ENCODE results near the gene NUP85.
"Not testable (repeated sequence)": the region's sequence is repeated elsewhere in the genome, so short reads cannot be mapped to it uniquely, and the experiment has no call there.

The NUP85 gene

DNA sequence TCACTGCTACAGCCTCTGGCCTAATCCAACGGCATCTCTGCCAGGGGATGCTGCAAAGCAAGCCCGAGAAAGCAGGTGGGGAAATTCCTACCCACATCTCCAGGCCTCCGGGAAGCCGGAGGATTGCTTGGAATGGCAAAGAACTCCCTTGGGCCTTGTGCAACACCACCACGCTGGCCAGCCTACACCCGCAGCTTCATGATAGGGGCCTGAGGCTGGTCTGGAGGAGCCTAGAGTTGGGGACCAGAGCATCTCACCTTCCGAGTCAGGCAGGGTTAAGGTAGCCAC, 35.6 kb downstream of the NUP85 start:
- no peak for DNase-seq (ENCODE audit: low read depth in 2 of 2)

DNA sequence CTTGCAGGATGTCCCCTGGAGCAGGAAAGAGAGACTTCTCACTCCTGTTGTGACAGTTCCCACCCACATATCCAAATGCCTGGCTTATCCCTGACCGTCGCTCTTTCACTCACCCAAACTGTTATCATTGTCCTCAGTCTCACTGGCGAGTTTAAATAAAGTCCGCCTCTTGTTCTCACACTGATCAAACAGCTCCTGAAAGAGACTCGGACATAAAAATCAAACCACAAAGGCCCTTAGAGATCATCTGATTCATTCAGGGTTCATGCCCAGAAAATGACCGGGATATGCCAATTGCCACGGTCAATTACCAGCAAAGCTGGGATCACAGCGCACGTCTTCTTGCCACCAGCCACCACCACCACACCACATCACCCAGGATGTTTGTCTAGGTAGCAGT, 36.0 kb downstream of the NUP85 start:
- no peak for DNase-seq (ENCODE audit: low read depth in 2 of 2)

- no peak for DNase-seq (ENCODE audit: low read depth in 2 of 2)
Measured at GRCh38 chr17:75241996-75242460, 36.5 kb downstream of the NUP85 start.

DNA sequence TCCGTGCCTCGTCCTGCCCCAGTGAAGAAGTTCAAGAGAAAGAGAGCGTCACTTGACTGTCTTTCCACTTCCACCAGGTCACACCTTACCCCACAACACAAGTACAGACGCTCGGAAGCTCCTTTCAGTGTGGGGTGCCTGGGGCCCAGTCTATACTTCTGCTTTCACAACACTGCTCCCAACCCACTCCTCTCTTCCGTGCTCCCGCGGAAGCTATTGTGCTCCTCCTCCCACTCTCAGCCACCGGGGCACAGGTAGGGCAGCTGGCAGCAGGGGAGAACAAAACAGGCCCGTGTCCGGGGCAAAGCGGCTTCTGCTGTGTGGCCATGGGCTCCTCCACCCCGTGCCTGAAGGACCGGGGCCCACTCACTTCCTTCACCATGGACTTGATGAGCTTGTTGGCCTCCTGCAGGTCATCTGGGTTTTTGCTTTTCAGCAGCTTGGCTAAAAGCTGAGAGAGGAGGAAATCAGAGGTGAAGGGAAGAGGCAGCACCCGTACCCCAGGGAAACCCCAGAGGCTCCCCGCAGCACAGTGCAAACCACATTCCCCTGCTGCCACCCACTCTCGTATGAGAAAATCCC, 37.1 kb downstream of the NUP85 start:
- DNase-seq (ENCODE audit: low read depth in 2 of 2), result no peak

DNA sequence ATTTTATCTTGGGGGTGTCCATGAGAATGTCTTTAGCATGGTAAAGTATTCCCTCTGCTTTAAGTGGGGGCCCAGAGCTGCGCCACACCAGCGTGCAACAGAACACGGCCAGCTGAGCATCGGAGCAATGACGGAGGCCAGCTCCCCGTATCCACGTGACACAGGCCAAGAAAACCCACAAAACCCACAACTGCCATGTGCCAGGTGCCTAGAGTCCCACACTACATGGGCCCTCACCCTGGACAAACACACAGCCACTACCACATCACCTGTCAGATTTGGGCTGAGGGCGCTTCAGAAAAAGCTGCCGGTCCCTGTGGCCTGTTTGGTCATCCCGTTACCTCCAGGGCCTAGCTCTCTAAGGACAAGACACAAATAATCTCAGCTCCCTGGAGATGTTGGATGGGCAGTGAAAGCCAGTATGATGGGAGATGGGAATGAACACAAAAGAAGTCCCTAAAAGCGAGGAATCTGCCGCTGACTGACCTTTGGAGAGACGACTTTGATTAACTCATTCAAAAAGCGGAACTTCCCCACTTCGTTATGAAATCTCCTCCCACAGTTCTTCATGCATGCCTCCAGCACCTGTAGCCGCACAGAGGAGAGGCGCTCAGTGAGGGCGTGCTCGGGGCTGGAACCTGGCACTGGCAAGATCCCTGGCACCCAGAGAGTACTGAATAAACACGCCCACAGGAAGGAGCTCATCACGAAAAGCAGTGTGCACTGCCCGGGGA, 38.8 kb downstream of the NUP85 start:
- DNase-seq (ENCODE audit: low read depth in 2 of 2), result no peak

- DNase-seq (ENCODE audit: low read depth in 2 of 2), result no peak
Measured at GRCh38 chr17:75245011-75245410, 39.5 kb downstream of the NUP85 start.

GRCh38 chr17:75246404-75246803, 40.9 kb downstream of the NUP85 start:
- no peak for DNase-seq (ENCODE audit: low read depth in 2 of 2)

- no peak for DNase-seq (ENCODE audit: low read depth in 2 of 2)
Measured at GRCh38 chr17:75249564-75249963, 44.1 kb downstream of the NUP85 start.

DNA sequence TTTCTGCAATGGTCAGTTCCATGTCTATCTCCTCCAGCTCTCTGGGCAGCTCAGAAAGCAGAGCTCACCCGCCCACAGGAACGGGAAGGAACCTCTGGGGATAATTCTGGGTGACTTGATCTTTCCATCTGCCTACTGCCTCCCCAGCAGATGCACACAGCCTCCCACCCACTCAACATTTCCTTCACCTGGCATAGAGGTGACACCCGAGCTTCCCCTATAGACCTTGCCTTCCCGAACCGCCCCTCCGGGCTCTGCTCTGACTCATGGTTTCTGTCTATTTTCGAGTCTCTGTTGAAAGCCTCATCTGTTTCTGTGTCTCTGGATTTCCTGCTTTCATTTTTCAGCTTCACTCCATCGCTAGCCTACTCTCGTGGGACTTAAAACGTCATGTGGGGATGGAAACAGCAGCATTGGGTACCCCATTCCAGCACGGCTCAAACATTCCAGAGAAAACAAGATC, 44.6 kb downstream of the NUP85 start:
- DNase-seq (ENCODE audit: low read depth in 2 of 2), result peak; percentile 62 to 66

GRCh38 chr17:75252039-75252816, 46.7 kb downstream of the NUP85 start:
- DNase-seq (ENCODE audit: low read depth in 2 of 2), result no peak

DNA sequence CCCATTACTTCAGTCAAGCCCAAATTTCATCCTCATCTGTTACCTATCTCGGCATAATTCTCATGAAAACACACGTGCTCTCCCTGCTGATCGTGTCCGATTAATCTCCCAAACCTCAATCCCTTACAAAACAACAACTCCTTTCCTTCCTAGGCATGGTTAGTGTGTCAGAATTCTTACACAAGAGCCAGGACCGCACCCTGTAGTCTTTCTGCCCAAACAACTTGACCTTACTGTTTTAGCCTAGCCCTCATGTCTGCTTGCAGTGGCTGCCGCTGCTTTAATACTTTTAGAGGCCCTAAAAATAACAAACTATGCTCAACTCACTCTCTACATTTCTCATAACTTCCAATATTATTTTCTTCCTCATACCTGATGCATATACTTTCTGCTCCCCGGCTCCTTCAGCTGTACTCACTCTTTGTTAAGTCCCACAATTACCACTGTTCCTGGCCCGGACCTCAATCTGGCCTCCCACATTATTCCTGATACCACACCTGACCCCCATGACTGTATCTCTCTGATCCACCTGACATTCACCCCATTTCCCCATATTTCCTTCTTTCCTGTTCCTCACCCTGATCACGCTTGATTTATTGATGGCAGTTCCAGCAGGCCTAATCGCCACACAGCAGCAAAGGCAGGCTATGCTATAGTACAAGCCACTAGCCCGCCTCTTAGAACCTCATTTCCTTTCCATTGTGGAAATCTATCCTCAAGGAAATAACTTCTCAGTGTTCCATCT, 50.6 kb downstream of the NUP85 start:
- DNase-seq (ENCODE audit: low read depth in 2 of 2), result not testable (repeated sequence)

- not testable (repeated sequence) for DNase-seq (ENCODE audit: low read depth in 2 of 2)
Measured at GRCh38 chr17:75257228-75257627, 51.7 kb downstream of the NUP85 start.

DNA sequence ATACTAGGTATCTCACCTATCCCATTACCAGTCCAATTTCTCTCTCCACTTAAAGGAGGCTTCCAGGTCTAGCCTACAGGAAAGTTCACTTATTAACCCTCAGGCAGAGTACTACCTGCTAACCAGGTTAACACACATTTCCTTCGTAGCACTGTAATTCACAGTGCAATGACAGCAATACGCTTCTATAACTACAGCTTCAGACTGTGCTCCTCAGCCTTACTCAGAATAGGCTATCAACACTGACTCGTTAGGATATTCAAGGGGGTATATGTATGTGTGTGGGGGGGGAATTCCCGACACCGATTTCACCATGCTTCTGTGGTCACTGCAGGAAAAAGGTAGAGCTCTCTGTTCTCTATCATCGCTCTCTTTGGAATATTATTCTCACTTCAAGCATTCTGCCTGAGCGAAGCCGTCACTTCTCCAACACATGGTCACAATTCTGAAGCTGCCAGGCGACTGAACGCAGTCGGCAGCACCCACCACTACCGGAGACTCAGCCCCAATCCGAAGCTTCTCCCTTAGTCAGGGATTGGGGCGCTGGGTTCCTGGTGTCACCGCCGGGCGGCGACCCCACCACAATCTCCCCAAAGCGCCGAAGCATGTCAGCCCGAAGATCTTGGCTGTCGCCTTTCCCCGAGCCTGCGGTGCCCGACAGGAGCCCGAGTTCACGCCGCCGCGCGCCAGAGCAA, 55.3 kb downstream of the NUP85 start:
- no peak for DNase-seq (ENCODE audit: low read depth in 2 of 2)

- peak; percentile 88 for DNase-seq (ENCODE audit: low read depth in 2 of 2)
Measured at GRCh38 chr17:75261336-75262111, 56.0 kb downstream of the NUP85 start, which contains the start of the genes GGA3 and MRPS7. Gene GGA3 (minus strand): TSS chr17:75261606. CDS start chr17:75261587, 19 bp downstream. Gene MRPS7 (plus strand): TSS chr17:75261879. CDS start chr17:75261901, 22 bp downstream.

DNA sequence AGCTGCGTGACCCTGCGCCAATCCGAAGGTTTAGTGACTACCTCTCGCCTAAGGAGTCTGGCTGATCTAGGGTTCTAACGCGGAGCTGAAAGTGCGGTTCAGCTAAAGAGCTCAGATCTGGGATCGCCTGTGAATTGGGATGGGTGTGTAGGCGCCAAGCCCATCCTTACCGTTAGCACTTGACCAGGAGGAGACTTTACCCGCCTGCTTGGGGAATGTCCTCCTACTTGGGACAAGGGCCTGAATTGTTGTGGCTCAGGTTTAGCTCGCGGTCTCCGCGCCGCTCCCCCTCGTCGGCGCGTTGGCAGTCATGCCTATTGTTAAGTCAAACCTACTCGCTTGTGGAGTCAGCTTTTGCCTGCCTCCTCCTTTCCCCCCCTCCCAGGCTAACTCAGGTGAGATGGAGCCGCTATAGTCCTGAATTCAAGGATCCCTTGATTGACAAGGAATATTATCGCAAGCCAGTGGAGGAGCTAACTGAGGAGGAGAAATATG, 56.7 kb downstream of the NUP85 start:
- no peak for DNase-seq (ENCODE audit: low read depth in 2 of 2)

DNA sequence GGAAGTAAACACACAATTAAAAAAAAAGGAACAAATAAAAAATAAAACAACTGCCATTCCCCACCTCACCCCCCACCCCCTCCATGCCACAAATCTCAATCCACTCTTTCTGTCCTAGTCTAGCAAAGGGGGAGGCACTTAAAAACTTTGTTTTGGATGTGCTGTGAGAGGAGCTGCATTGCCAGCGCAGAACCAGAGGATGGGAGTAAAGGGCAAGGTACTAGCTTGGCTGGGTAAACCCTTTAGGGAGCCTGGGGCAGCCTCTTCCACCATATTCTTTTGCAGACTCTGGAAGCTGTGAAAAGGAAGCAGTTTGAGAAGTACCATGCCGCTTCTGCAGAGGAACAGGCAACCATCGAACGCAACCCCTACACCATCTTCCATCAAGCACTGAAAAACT, 57.6 kb downstream of the NUP85 start:
- no peak for DNase-seq (ENCODE audit: low read depth in 2 of 2)

GRCh38 chr17:75265614-75266315, 60.3 kb downstream of the NUP85 start:
- DNase-seq (ENCODE audit: low read depth in 2 of 2), result no peak

GRCh38 chr17:75266316-75267152, 61.1 kb downstream of the NUP85 start:
- DNase-seq (ENCODE audit: low read depth in 2 of 2), result no peak

DNA sequence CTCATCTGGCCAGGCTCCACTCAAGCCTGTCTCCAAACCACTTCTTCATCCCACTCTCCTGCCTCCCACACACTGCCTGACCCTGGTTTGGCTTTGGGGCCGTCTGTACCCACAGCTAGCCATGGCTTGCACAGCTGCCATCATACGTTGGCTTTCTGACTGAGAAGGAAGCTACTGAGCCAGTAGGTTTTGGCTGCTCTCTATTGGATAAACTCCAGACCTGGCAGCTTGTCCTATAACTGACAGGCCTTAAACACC, 61.6 kb downstream of the NUP85 start:
- DNase-seq (ENCODE audit: low read depth in 2 of 2), result no peak

All from stimulated activated CD4-positive, alpha-beta T cell treated with anti-CD3 and anti-CD28 coated beads, Interleukin-1b, Interleukin-23, amount 100 ng/mL, for 1 hour (primary cell).